ENCODE measurements around the gene KIF21A.

Gene KIF21A

GRCh38 chr12:39364196-39364595, 78.7 kb downstream of the KIF21A start:
- Histone ChIP-seq H3K4me3 (IDR thresholded peaks at IDR 0.05; ENCODE audit: insufficient read depth, low read depth, low read length) (no peak overlapping the region), H4K20me1 (ENCODE audit: insufficient read depth) (no peaks in the 10 kb centered on the region), H3K4me2 (no peak overlapping the region), H3K27me3 (ENCODE audit: insufficient read depth, low read depth) (no peaks in the 10 kb centered on the region), H3K4me1 (ENCODE audit: low read depth, poor library complexity, severe bottlenecking) (peaks cover 6% of the 10 kb centered on the region), H3K36me3 (ENCODE audit: insufficient read depth) (0 out of 2 replicates have a peak, but pooled peaks cover 7% of the 10 kb centered on the region), H3K27ac (no peak overlapping the region), H3K79me2 (ENCODE audit: insufficient read depth, low read depth) (peaks cover 8% of the 10 kb centered on the region; the same call in 1 of the 2 replicates), H2AFZ (ENCODE audit: low read depth) (no peak overlapping the region), H3K9ac (no peak overlapping the region)
- no peak for TF ChIP-seq CTCF (conservative IDR thresholded peaks at IDR 0.05; ENCODE audit: low read depth, low read length)

- no peaks in the 10 kb centered on the region for H3K36me3 ChIP-seq (ENCODE audit: insufficient read depth)
- H2AFZ ChIP-seq (ENCODE audit: low read depth) = no peak overlapping the region
- H4K20me1 ChIP-seq (ENCODE audit: insufficient read depth) = no peaks in the 10 kb centered on the region
- no peaks in the 10 kb centered on the region for H3K27me3 ChIP-seq (ENCODE audit: insufficient read depth, low read depth)
- H3K4me3 ChIP-seq (IDR thresholded peaks at IDR 0.05; ENCODE audit: insufficient read depth, low read depth, low read length) = no peak overlapping the region
- H3K9ac ChIP-seq = no peak overlapping the region
- TF ChIP-seq CTCF (conservative IDR thresholded peaks at IDR 0.05; ENCODE audit: low read depth, low read length) = no peak
- no peaks in the 10 kb centered on the region for H3K4me1 ChIP-seq (ENCODE audit: low read depth, poor library complexity, severe bottlenecking)
- H3K4me2 ChIP-seq = no peak overlapping the region
- H3K27ac ChIP-seq = no peak overlapping the region
- H3K79me2 ChIP-seq (ENCODE audit: insufficient read depth, low read depth) = no peaks in the 10 kb centered on the region
Measured at GRCh38 chr12:39359645-39360044, 83.3 kb downstream of the KIF21A start.

GRCh38 chr12:39357041-39357440, 85.9 kb downstream of the KIF21A start:
- H3K4me1 ChIP-seq (ENCODE audit: low read depth, poor library complexity, severe bottlenecking) = no peaks in the 10 kb centered on the region
- TF ChIP-seq CTCF (conservative IDR thresholded peaks at IDR 0.05; ENCODE audit: low read depth, low read length) = no peak
- H3K27ac ChIP-seq = no peak overlapping the region
- H3K27me3 ChIP-seq (ENCODE audit: insufficient read depth, low read depth) = no peaks in the 10 kb centered on the region
- no peak overlapping the region for H3K9ac ChIP-seq
- H3K36me3 ChIP-seq (ENCODE audit: insufficient read depth) = no peaks in the 10 kb centered on the region
- H3K4me2 ChIP-seq = no peak overlapping the region
- no peak overlapping the region for H3K4me3 ChIP-seq (IDR thresholded peaks at IDR 0.05; ENCODE audit: insufficient read depth, low read depth, low read length)
- no peaks in the 10 kb centered on the region for H3K79me2 ChIP-seq (ENCODE audit: insufficient read depth, low read depth)
- H4K20me1 ChIP-seq (ENCODE audit: insufficient read depth) = no peaks in the 10 kb centered on the region
- H2AFZ ChIP-seq (ENCODE audit: low read depth) = no peak overlapping the region

GRCh38 chr12:39355841-39356240, 87.1 kb downstream of the KIF21A start:
- Histone ChIP-seq H3K4me1 (ENCODE audit: low read depth, poor library complexity, severe bottlenecking) (no peaks in the 10 kb centered on the region), H3K79me2 (ENCODE audit: insufficient read depth, low read depth) (no peaks in the 10 kb centered on the region), H3K9ac (no peak overlapping the region), H3K27ac (no peak overlapping the region), H3K36me3 (ENCODE audit: insufficient read depth) (no peaks in the 10 kb centered on the region), H3K4me2 (no peak overlapping the region), H2AFZ (ENCODE audit: low read depth) (no peak overlapping the region), H3K27me3 (ENCODE audit: insufficient read depth, low read depth) (no peaks in the 10 kb centered on the region), H4K20me1 (ENCODE audit: insufficient read depth) (no peaks in the 10 kb centered on the region), H3K4me3 (IDR thresholded peaks at IDR 0.05; ENCODE audit: insufficient read depth, low read depth, low read length) (no peak overlapping the region)
- no peak for TF ChIP-seq CTCF (conservative IDR thresholded peaks at IDR 0.05; ENCODE audit: low read depth, low read length)

Measured in KMS-11 (cell line).